Parathyroid adenoma (tissue), 2 donors: ENCODE data around the gene GHRH.

Source experiments
- H2AFZ ChIP-seq: fragments of 300-600 bp; sonication (generic); one replicate; pipeline ENCODE4 v1.7.0; 2017; ENCODE audit warnings: antibody characterized with exemption, mild to moderate bottlenecking
- H3K27ac ChIP-seq: fragments of 300-600 bp; sonication (generic); one replicate; pipeline ENCODE4 v1.7.0; 2017
- H3K27me3 ChIP-seq: fragments of 300-600 bp; sonication (generic); one replicate; pipeline ENCODE4 v1.7.0; 2017; ENCODE audit warnings: low read length; ENCODE audit not compliant: control insufficient read depth, insufficient read depth
- H3K36me3 ChIP-seq: fragments of 300-600 bp; sonication (generic); one replicate; pipeline ENCODE4 v1.7.0; 2017; ENCODE audit warnings: low read length; ENCODE audit not compliant: control insufficient read depth, insufficient read depth
- H3K4me1 ChIP-seq: fragments of 300-600 bp; sonication (generic); one replicate; pipeline ENCODE4 v1.7.0; 2017; ENCODE audit warnings: control low read depth
- H3K4me2 ChIP-seq: fragments of 300-600 bp; sonication (generic); one replicate; pipeline ENCODE4 v1.7.0; 2017; ENCODE audit warnings: low read length
- H3K4me3 ChIP-seq: fragments of 300-600 bp; sonication (generic); one replicate; pipeline ENCODE4 v1.7.0; 2017; ENCODE audit warnings: low read depth, low read length
- H3K79me2 ChIP-seq: fragments of 300-600 bp; sonication (generic); one replicate; pipeline ENCODE4 v1.7.0; 2017; ENCODE audit warnings: control low read depth
- H3K9ac ChIP-seq: fragments of 300-600 bp; sonication (generic); one replicate; pipeline ENCODE4 v1.7.0; 2017; ENCODE audit warnings: mild to moderate bottlenecking
- H3K9me3 ChIP-seq: fragments of 300-600 bp; sonication (generic); one replicate; pipeline ENCODE4 v1.7.0; 2017; ENCODE audit warnings: low read length; ENCODE audit not compliant: control insufficient read depth
- CTCF ChIP-seq: fragments of 300-600 bp; sonication (generic); IDR thresholded peaks from one replicate; pipeline ENCODE4 v1.7.0; 2017; ENCODE audit warnings: antibody characterized with exemption, mild to moderate bottlenecking
- donor health status: primary hyperparathyroidism.

The GHRH gene

GRCh38 chr20:37236462-37236861, 25.2 kb downstream of the GHRH start:
- no peaks in the 10 kb centered on the region for H3K27me3 ChIP-seq
- no peaks in the 10 kb centered on the region for H3K79me2 ChIP-seq
- no peak overlapping the region for H3K4me2 ChIP-seq
- H3K4me3 ChIP-seq, result no peak overlapping the region
- H3K4me1 ChIP-seq, result no peaks in the 10 kb centered on the region
- no peak overlapping the region for H3K9ac ChIP-seq
- no peaks in the 10 kb centered on the region for H3K9me3 ChIP-seq
- H3K27ac ChIP-seq, result no peak overlapping the region
- TF ChIP-seq CTCF, result no peak
- no peak overlapping the region for H2AFZ ChIP-seq
- H3K36me3 ChIP-seq, result no peaks in the 10 kb centered on the region

DNA sequence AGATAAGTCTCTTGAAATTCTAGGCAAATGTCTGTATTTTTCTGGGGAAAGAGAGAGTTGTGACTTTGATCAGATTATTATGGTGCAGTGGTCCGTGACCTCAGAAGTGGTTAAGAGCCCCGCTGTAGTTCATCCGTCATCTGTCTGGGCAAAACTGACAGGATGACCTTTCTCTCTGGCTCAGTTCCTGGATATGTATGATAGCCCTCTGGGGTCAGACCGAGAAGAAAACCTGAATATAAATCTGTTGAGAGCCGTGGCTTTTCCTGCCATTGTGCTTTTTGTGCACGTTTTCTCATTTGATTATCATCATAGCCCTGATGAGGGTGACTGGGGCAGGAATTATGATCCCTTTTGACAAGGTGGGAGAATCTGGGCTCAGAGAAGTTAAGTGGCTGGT, 26.5 kb downstream of the GHRH start:
- Histone ChIP-seq H3K27ac (no peak overlapping the region), H3K9me3 (no peaks in the 10 kb centered on the region), H2AFZ (no peak overlapping the region), H3K9ac (no peak overlapping the region), H3K4me3 (no peak overlapping the region), H3K4me2 (no peak overlapping the region), H3K27me3 (no peaks in the 10 kb centered on the region), H3K4me1 (no peaks in the 10 kb centered on the region), H3K79me2 (no peaks in the 10 kb centered on the region), H3K36me3 (no peaks in the 10 kb centered on the region)
- no peak for TF ChIP-seq CTCF

- no peaks in the 10 kb centered on the region for H3K4me1 ChIP-seq
These were observed 27.4 kb downstream of the GHRH start for GRCh38 chr20:37234254-37234581.

GRCh38 chr20:37233548-37234253, 27.9 kb downstream of the GHRH start:
- Histone ChIP-seq H3K27me3 (no peaks in the 10 kb centered on the region), H3K9ac (no peak overlapping the region), H2AFZ (no peak overlapping the region), H3K4me3 (no peak overlapping the region), H3K27ac (no peak overlapping the region), H3K79me2 (no peaks in the 10 kb centered on the region), H3K36me3 (no peaks in the 10 kb centered on the region), H3K9me3 (no peaks in the 10 kb centered on the region), H3K4me2 (no peak overlapping the region), H3K4me1 (no peaks in the 10 kb centered on the region)
- no peak for TF ChIP-seq CTCF

More at GRCh38 chr20:37234254-37234581, 27.4 kb downstream of the GHRH start:
- no peak overlapping the region for H3K4me2 ChIP-seq
- no peak overlapping the region for H3K9ac ChIP-seq
- H3K27me3 ChIP-seq, result no peaks in the 10 kb centered on the region
- no peaks in the 10 kb centered on the region for H3K79me2 ChIP-seq
- H3K36me3 ChIP-seq, result no peaks in the 10 kb centered on the region
- H3K27ac ChIP-seq, result no peak overlapping the region
- no peak for TF ChIP-seq CTCF
- no peak overlapping the region for H2AFZ ChIP-seq
- H3K4me3 ChIP-seq, result no peak overlapping the region
- H3K9me3 ChIP-seq, result no peaks in the 10 kb centered on the region

DNA sequence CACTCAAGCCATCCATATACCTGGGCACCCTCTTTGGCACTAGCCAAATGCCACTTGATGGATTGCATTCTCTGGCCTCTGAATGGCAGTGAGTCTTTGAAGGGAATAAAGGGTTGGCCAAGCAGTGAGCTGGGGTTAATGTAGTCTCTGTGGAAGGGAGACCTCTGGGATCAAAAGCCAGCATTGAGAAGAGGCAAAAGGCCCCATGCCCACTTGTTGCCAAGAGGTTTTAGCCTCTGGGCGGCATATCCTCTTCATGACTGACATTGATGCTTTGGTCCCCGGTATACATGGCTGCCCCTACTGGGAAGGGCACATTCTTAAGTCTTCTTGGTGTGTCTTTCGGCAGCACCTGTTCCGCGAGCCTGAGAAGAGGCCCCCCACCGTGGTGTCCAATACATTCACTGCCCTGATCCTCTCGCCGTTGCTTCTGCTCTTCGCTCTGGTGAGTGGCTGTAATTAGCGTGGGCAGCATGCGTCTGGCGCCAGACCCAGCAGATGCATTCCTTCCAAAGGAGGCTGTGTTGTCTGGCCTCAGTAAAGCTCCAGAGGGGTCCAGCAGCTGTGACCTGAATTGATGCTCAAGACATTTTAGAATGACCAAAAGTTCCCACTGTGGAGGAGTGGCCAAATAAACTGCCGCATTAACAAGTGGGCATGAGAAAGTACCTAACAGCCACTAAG, 29.5 kb downstream of the GHRH start:
- Histone ChIP-seq H3K27ac (no peak overlapping the region), H3K36me3 (no peaks in the 10 kb centered on the region), H3K4me3 (no peak overlapping the region), H3K79me2 (no peaks in the 10 kb centered on the region), H3K27me3 (no peaks in the 10 kb centered on the region), H3K4me1 (peaks cover 3% of the 10 kb centered on the region), H3K9ac (no peak overlapping the region), H3K9me3 (no peaks in the 10 kb centered on the region), H2AFZ (no peak overlapping the region), H3K4me2 (no peak overlapping the region)
- TF ChIP-seq CTCF, result no peak
